Ovary (tissue), 9 donors: ENCODE measurements around the gene NFYB. TPM values are rescaled to one million over a fixed set of nuclear protein-coding genes. Genes with fewer than 3 reads are reported as not detected.

Experiments
- DNase-seq, 5 donors: peaks; one replicate each; pipeline ENCODE4 v3.0.0-alpha.2; 2019 to 2020
- H3K27ac ChIP-seq, 2 donors: fragments of 200-600 bp; one replicate each; pipeline versions ENCODE4 v1.5.1 to v1.8.0; 2019 to 2022
- H3K27me3 ChIP-seq: fragments of 200-600 bp; one replicate; pipeline ENCODE4 v1.8.0; 2022
- H3K36me3 ChIP-seq: fragments of 200-600 bp; sonication (generic); one replicate; pipeline ENCODE4 v1.5.1; 2019
- H3K4me1 ChIP-seq: one replicate; pipeline ENCODE4 v1.8.1; 2013; ENCODE audit warnings: mild to moderate bottlenecking, moderate library complexity; ENCODE audit not compliant: insufficient read depth
- H3K4me3 ChIP-seq: fragments of 200-600 bp; sonication (generic); one replicate; pipeline ENCODE4 v1.5.1; 2017
- H3K9me3 ChIP-seq, 2 donors: fragments of 200-600 bp in 1 of 2; sonication (generic) in 1 of 2; one replicate each; pipeline versions ENCODE4 v1.5.1 to v1.8.1; 2013 to 2019; ENCODE audit warnings: mild to moderate bottlenecking in 1 of 2, moderate library complexity in 1 of 2
- EP300 ChIP-seq: sonication (generic); formaldehyde crosslinking; IDR thresholded peaks from one replicate; pipeline ENCODE4 v1.6.1; 2017; ENCODE audit warnings: antibody characterized with exemption
- POLR2A ChIP-seq: fragments of 450-650 bp; IDR thresholded peaks from one replicate; pipeline ENCODE4 v1.6.1; 2017; ENCODE audit warnings: antibody characterized with exemption, mild to moderate bottlenecking, moderate library complexity
- WGBS, 3 donors: extraction: QIAGEN DNeasy Blood & Tissue Kit in 1 of 3; methylation state at CpG; one replicate each; pipeline versions ENCODE4 v1.1.5 to v1.1.7; 2013 to 2017; 5-methylcytosine and 5-hydroxymethylcytosine counted together
- intact Hi-C, 4 donors: fragments of 100-400 bp; cut with DNase I; formaldehyde crosslinking; loops; one replicate each; pipeline versions ENCODE4 v1.11.0 to v1.15.1; 2022 to 2023
- polyA plus RNA-seq, 2 donors: library from polyadenylated mRNA; stranded (reverse); fragments of 200-250 nt in 1 of 2; fragments of 350-450 nt in 1 of 2; fragmentation: Illumina TruSeq in 1 of 2; extraction: RNeasy Lipid Tissue Mini Kit (QIAGEN cat#74804) in 1 of 2; gene quantifications; one replicate each; pipeline ENCODE4 v1.2.3, GENCODE V29; 2013 to 2014
- total RNA-seq, 7 donors: library from RNA; depleted of rRNA in 2 of 7; stranded (reverse); fragments of >200 nt in 2 of 7; fragmentation: NEBNext Ultra II Directional in 3 of 7; extraction: Animal tissue kit (Norgen Biotek cat#: 25700) in 3 of 7; gene quantifications; one replicate each; pipeline versions ENCODE4 v1.1.0 to v1.2.4, GENCODE V29; 2016 to 2023
- TF ChIP-seq, protein P1 (sequence below), 3 donors: fragments of 450-650 bp in 2 of 3; fragments of 200-600 bp in 1 of 3; IDR thresholded peaks; one replicate each; pipeline versions ENCODE4 v1.5.1 to v1.8.0; 2016 to 2022; ENCODE audit warnings: antibody characterized with exemption in 3 of 3, mild to moderate bottlenecking in 1 of 3
- donor health status: DM: no; HTN: no; CAD: no; lungs with moderate emphysema.
- donor health status: DM: no; HTN: no; CAD: no.
- donor health status: Bipolar disorder and iron deficiency.
- donor health status: DM: yes; HTN: yes; CAD: no.
- donor health status: DM: no; HTN: no; CAD: no.
- donor health status: DM: yes; HTN: yes; CAD: no.

The NFYB gene
- total and polyA plus RNA-seq, 9 donors = 23.7 to 39.1 (median 29.5) TPM

DNA sequence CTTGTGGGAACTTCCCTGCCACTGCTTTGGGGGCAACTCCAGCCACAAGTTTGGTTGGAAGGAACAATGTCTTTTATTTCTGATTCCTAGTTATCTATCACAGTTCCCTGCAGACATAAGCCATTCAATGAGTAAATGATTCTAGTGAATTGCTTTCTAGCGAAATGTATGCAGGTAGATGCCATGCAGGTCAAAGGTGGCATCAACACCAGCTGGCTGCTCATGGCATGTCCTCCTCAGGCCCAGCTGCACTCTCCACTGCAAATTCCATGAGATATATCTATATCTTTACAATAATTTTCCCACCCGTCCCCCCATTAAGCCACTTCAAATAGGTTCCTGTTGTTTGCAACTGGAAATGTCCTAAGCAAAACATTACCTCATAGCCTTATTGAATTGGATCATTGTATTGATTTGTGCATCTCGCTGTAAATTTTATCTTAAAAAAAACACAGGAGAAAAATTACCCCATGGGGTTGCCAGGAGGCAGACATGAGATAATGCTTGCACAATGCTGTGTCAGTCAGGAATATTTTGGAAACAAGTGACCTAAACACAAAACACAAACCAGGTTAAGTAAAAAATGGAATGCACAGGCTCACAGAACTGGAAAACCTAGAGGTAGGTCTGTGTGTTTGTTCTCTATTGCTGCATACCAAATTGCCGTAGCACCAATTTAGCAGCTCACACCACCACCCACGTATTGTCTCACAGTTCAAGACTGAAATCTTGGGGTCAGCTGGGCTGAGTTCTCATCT is 44.8 kb upstream of the NFYB start:
- H3K4me3 ChIP-seq = no peak overlapping the region
- no peak overlapping the region for H3K27ac ChIP-seq
- no peaks in the 10 kb centered on the region for H3K36me3 ChIP-seq
- DNase-seq = no peak
- peaks cover 0 to 5% of the 10 kb centered on the region in 2 donors for H3K9me3 ChIP-seq
- intact Hi-C loops = no loop called here
- H3K4me1 ChIP-seq = peaks cover 7% of the 10 kb centered on the region
- WGBS, 3 donors = 88 to 92% (median 89%) methylated on average over 5 of the region's 5 CpGs
- no peaks in the 10 kb centered on the region for H3K27me3 ChIP-seq
- TF ChIP-seq EP300 (no peak), POLR2A (no peak)
- TF ChIP-seq, protein P1, sequence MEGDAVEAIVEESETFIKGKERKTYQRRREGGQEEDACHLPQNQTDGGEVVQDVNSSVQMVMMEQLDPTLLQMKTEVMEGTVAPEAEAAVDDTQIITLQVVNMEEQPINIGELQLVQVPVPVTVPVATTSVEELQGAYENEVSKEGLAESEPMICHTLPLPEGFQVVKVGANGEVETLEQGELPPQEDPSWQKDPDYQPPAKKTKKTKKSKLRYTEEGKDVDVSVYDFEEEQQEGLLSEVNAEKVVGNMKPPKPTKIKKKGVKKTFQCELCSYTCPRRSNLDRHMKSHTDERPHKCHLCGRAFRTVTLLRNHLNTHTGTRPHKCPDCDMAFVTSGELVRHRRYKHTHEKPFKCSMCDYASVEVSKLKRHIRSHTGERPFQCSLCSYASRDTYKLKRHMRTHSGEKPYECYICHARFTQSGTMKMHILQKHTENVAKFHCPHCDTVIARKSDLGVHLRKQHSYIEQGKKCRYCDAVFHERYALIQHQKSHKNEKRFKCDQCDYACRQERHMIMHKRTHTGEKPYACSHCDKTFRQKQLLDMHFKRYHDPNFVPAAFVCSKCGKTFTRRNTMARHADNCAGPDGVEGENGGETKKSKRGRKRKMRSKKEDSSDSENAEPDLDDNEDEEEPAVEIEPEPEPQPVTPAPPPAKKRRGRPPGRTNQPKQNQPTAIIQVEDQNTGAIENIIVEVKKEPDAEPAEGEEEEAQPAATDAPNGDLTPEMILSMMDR (IDR thresholded peaks at IDR 0.05) = no peak

DNA sequence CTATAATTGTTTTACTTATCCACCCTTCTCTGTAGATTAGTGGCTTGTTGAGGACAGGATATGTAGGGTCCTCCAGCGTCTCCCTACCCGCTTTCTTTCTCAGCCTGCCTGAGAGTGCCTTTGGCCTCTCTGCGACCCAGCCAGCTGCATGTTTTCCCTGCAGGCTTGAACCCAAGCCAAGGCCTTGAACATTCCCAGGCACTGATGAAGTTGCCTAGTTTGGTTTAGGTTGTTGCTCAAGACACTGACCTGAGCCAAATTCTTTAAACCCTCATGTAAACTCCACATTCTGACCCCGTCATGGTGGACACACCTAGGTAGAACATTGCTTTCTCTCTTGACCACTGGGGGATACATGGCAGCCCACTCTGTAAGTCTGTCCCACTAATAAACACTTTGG is 44.1 kb upstream of the NFYB start:
- no peak overlapping the region for H3K27ac ChIP-seq
- H3K9me3 ChIP-seq = peaks cover 0 to 5% of the 10 kb centered on the region in 2 donors
- H3K4me1 ChIP-seq = peaks cover 8% of the 10 kb centered on the region
- DNase-seq = peak; percentile 61 to 85 (median 71)
- no peak overlapping the region for H3K4me3 ChIP-seq
- H3K27me3 ChIP-seq = no peaks in the 10 kb centered on the region
- no peaks in the 10 kb centered on the region for H3K36me3 ChIP-seq
- TF ChIP-seq POLR2A (no peak), EP300 (peak; percentile 32)
- TF ChIP-seq, protein P1 (IDR thresholded peaks at IDR 0.05) = no peak
- 14 to 19% (median 17%) methylated on average over 4 of the region's 4 CpGs for WGBS, 3 donors
- intact Hi-C loops = no loop called here

DNA sequence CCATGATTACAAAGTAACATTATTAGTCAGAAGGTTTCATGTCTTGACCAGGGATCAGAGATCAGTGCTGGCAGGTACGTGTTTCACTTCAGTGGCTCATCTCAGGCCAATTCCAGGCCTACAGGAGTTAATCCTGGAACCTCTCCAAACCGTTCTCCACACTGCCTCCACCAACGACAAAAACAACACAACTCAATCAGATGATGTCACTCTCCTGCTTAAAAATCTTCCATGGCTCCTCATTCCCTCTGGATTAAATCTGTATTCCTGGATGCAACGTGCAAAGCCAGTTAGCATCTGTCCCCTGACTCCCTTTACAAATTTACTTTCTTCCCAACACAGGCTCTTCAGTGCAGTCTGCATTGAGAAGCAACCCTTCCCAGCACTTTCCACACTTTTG is 43.3 kb upstream of the NFYB start:
- WGBS, 3 donors = 42 to 48% (median 43%) methylated on average over 4 of the region's 4 CpGs
- no peaks in the 10 kb centered on the region for H3K27me3 ChIP-seq
- peaks cover 0 to 5% of the 10 kb centered on the region in 2 donors for H3K9me3 ChIP-seq
- no peak overlapping the region for H3K27ac ChIP-seq
- H3K36me3 ChIP-seq = no peaks in the 10 kb centered on the region
- no peak for DNase-seq
- no peak for TF ChIP-seq EP300
- TF ChIP-seq, protein P1 (IDR thresholded peaks at IDR 0.05) = no peak
- no peak for TF ChIP-seq POLR2A
- intact Hi-C loops = no loop called here
- peaks cover 8% of the 10 kb centered on the region for H3K4me1 ChIP-seq
- no peak overlapping the region for H3K4me3 ChIP-seq

DNA sequence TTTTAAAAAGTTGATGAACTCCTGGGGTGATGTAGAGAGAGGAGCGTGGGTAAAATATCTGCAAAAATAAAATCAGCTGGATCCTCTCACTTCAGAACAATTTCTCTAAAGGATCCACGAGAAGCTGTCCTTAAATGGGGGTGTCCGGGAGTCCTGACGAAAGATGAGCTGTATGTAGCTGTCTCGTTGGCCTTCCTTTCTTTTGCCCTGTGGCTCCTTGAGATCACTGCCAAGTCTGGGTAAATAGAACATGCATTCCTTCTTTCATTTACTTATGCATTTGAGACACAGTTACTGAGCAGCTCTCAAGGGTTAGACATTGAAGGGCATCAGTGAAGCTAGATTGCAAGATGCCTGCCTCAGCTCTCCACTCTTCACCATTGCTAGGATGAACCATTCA is 42.4 kb upstream of the NFYB start:
- Histone ChIP-seq H3K27ac (no peak overlapping the region), H3K4me1 (peaks cover 8% of the 10 kb centered on the region), H3K27me3 (no peaks in the 10 kb centered on the region), H3K36me3 (no peaks in the 10 kb centered on the region), H3K4me3 (no peak overlapping the region), H3K9me3 (peaks cover 0 to 5% of the 10 kb centered on the region in 2 donors)
- intact Hi-C loops = no loop called here
- DNase-seq = no peak
- WGBS, 3 donors = 54 to 74% (median 55%) methylated on average over 5 of the region's 5 CpGs
- TF ChIP-seq EP300 = no peak
- TF ChIP-seq, protein P1 (IDR thresholded peaks at IDR 0.05) = no peak
- no peak for TF ChIP-seq POLR2A
